Measurements from ENCODE around the gene CTNND2. TPM values are rescaled to one million over a fixed set of nuclear protein-coding genes. Genes with fewer than 3 reads are reported as not detected.

The CTNND2 gene
- polyA plus RNA-seq, 1 experiment, result not detected

DNA sequence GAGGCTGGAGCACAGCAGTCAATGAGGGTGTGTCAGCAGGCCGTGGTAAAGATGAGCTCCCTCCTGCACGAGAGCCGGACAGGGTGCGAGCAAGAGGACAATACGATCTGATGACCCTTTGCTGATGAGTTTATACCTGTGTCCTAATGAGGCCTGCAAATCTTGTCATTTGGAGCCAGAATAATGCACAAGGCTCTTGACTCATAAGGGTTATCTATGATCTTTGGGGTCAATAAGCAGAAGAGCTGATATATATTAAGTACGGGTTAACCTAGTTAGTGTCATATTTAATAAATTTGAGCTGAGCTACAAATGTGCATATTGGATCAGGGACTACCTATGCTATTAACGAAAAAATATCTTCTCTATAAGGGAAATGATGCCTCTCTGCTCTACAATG is 46.9 kb downstream of the CTNND2 start:
- Histone ChIP-seq H3K27me3 (ENCODE audit: control insufficient read depth, insufficient read depth, low read length) (no peaks in the 10 kb centered on the region), H3K4me3 (ENCODE audit: low read depth, low read length) (no peak overlapping the region), H3K9me3 (ENCODE audit: control insufficient read depth, insufficient read depth, low read length) (peaks cover 4% of the 10 kb centered on the region), H3K27ac (ENCODE audit: low read depth, low read length) (no peak overlapping the region)
- no peak for TF ChIP-seq CTCF (IDR thresholded peaks at IDR 0.05; ENCODE audit: low read depth, low read length)
- ChIA-PET POLR2A (no interaction called here), CTCF (no interaction called here)
- DNase-seq (ENCODE audit: low read depth, low spot score), result no peak

- Histone ChIP-seq H3K9me3 (ENCODE audit: control insufficient read depth, insufficient read depth, low read length) (peaks cover 4% of the 10 kb centered on the region), H3K27me3 (ENCODE audit: control insufficient read depth, insufficient read depth, low read length) (no peaks in the 10 kb centered on the region), H3K27ac (ENCODE audit: low read depth, low read length) (no peak overlapping the region), H3K4me3 (ENCODE audit: low read depth, low read length) (no peak overlapping the region)
- TF ChIP-seq CTCF (IDR thresholded peaks at IDR 0.05; ENCODE audit: low read depth, low read length), result no peak
- ChIA-PET CTCF (no interaction called here), POLR2A (no interaction called here)
- no peak for DNase-seq (ENCODE audit: low read depth, low spot score)
Observed at GRCh38 chr5:11854936-11855335, 49.3 kb downstream of the CTNND2 start.

DNA sequence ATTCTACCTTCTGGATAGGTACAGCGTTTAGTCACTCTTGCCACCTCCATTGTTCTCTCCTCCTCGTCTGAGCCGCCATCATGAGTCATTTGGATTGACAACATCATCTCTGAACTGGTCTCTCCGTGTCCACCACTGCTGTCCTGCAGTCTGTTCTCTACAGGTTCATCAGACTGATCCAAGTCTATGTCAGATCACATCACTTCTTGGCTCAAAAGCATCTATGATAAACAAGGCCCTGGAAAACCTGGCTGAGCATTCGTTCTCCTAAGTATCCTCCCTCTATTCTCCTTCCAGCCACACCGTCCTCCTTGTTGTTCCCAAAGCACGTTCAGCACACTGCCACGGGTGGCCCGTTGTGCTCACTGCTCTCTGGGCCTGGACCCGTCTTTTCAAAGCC is 50.5 kb downstream of the CTNND2 start:
- TF ChIP-seq CTCF (IDR thresholded peaks at IDR 0.05; ENCODE audit: low read depth, low read length), result no peak

DNA sequence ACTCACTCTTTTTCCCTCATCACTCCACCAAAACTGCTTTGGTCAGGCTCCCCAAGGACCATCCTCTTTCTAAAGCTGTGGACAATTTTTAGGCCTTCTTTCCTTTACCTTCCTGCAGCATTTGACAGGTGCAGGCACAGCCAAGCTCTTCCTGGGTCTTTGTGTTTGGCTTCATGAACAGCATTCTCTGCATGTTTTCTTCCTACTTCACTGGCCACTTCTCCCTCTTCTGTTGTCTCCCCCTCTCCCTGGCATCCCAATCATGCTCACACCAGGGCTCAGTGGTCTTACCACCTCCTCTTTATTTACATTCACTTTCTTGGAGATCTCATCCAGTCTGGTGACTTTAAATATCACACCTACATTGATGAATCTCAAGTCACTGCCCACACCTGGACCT is 51.1 kb downstream of the CTNND2 start:
- H3K9me3 ChIP-seq (ENCODE audit: control insufficient read depth, insufficient read depth, low read length), result peaks cover 4% of the 10 kb centered on the region; the same call in 1 of the 2 replicates
- no peak for DNase-seq (ENCODE audit: low read depth, low spot score)
- no peaks in the 10 kb centered on the region for H3K27me3 ChIP-seq (ENCODE audit: control insufficient read depth, insufficient read depth, low read length)
- H3K27ac ChIP-seq (ENCODE audit: low read depth, low read length), result no peak overlapping the region
- ChIA-PET POLR2A (no interaction called here), CTCF (no interaction called here)
- no peak overlapping the region for H3K4me3 ChIP-seq (ENCODE audit: low read depth, low read length)
- TF ChIP-seq CTCF (IDR thresholded peaks at IDR 0.05; ENCODE audit: low read depth, low read length), result no peak

More for the DNA sequence above, 50.5 kb downstream of the CTNND2 start:
- peaks cover 4% of the 10 kb centered on the region for H3K9me3 ChIP-seq (ENCODE audit: control insufficient read depth, insufficient read depth, low read length)
- ChIA-PET CTCF (no interaction called here), POLR2A (no interaction called here)
- H3K27ac ChIP-seq (ENCODE audit: low read depth, low read length), result no peak overlapping the region
- no peaks in the 10 kb centered on the region for H3K27me3 ChIP-seq (ENCODE audit: control insufficient read depth, insufficient read depth, low read length)
- no peak for DNase-seq (ENCODE audit: low read depth, low spot score)
- no peak overlapping the region for H3K4me3 ChIP-seq (ENCODE audit: low read depth, low read length)

DNA sequence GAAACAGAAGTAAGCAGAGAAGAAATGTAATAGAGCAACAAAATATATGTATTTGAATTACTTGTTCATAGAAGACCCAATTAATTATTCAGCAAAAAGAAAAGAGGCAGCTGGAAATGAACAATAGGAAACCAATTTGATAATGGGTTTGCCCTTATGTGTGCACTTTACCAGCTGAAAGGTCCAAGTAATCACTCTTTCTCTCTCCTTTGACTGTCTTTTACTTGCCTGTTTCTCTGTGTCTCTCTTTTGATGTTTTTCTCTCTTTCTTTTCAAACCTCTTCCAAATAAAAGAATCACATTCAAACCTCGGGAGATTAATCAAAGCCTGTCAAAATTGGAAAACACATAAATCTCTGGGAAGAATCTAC is 51.5 kb downstream of the CTNND2 start:
- no peak overlapping the region for H3K4me3 ChIP-seq (ENCODE audit: low read depth, low read length)
- no peak for TF ChIP-seq CTCF (IDR thresholded peaks at IDR 0.05; ENCODE audit: low read depth, low read length)
- H3K27ac ChIP-seq (ENCODE audit: low read depth, low read length), result no peak overlapping the region
- DNase-seq (ENCODE audit: low read depth, low spot score), result no peak
- ChIA-PET CTCF (no interaction called here), POLR2A (no interaction called here)
- peaks cover 4% of the 10 kb centered on the region; the same call in 1 of the 2 replicates for H3K9me3 ChIP-seq (ENCODE audit: control insufficient read depth, insufficient read depth, low read length)
- no peaks in the 10 kb centered on the region for H3K27me3 ChIP-seq (ENCODE audit: control insufficient read depth, insufficient read depth, low read length)
